GM18508 (cell line): ENCODE results near the gene FAM180A.
"Not testable (repeated sequence)": the region's sequence is repeated elsewhere in the genome, so short reads cannot be mapped to it uniquely, and the experiment has no call there.

Source experiments
- ATAC-seq: cut with Tn5 transposase; IDR thresholded peaks from one replicate; pipeline ENCODE4 v1.9.1; 2021; ENCODE audit warnings: moderate number of reproducible peaks; ENCODE audit not compliant: insufficient read depth, unreplicated experiment

FAM180A gene

GRCh38 chr7:135748770-135749169 lies at the start of gene FAM180A:
Gene FAM180A, minus strand, starts transcription at chr7:135748813. Its CDS starts 233 bp downstream, at chr7:135748580.
- no peak for ATAC-seq

- ATAC-seq: no peak
These were observed 49.5 kb upstream of the FAM180A start for GRCh38 chr7:135798095-135798494.

- no peak for ATAC-seq
These were observed 47.4 kb upstream of the FAM180A start for GRCh38 chr7:135795846-135796570.

GRCh38 chr7:135793841-135794240 lies 45.2 kb upstream of the FAM180A start:
- no peak for ATAC-seq

- no peak for ATAC-seq
These were observed 44.3 kb upstream of the FAM180A start for GRCh38 chr7:135792866-135793265.

GRCh38 chr7:135792363-135792668 lies 43.7 kb upstream of the FAM180A start:
- ATAC-seq: no peak

GRCh38 chr7:135791543-135792362 lies 43.1 kb upstream of the FAM180A start:
- no peak for ATAC-seq

GRCh38 chr7:135790371-135790977 lies 41.9 kb upstream of the FAM180A start:
- ATAC-seq: no peak

- ATAC-seq: no peak
These were observed 41.3 kb upstream of the FAM180A start for GRCh38 chr7:135789956-135790355.

GRCh38 chr7:135789431-135789830 lies 40.8 kb upstream of the FAM180A start:
- no peak for ATAC-seq

GRCh38 chr7:135786911-135787310 lies 38.3 kb upstream of the FAM180A start:
- no peak for ATAC-seq

- ATAC-seq: no peak
These were observed 36.5 kb upstream of the FAM180A start for GRCh38 chr7:135785065-135785464.

- ATAC-seq: no peak
These were observed 35.4 kb upstream of the FAM180A start for GRCh38 chr7:135784013-135784412.

GRCh38 chr7:135782801-135783200 lies 34.2 kb upstream of the FAM180A start:
- ATAC-seq: no peak

- no peak for ATAC-seq
These were observed 33.8 kb upstream of the FAM180A start for GRCh38 chr7:135782377-135782776.

GRCh38 chr7:135777626-135778398 lies 29.2 kb upstream of the FAM180A start:
- ATAC-seq: no peak

- ATAC-seq: not testable (repeated sequence)
These were observed 27.3 kb upstream of the FAM180A start for GRCh38 chr7:135775915-135776314.

GRCh38 chr7:135775230-135775629 lies 26.6 kb upstream of the FAM180A start:
- no peak for ATAC-seq

- no peak for ATAC-seq
These were observed 25.7 kb upstream of the FAM180A start for GRCh38 chr7:135774284-135774683.

- no peak for ATAC-seq
These were observed 24.9 kb upstream of the FAM180A start for GRCh38 chr7:135773464-135773863.
